DND-41 (cell line): ENCODE measurements around the gene MIB1.

ENCODE experiments used
- ATAC-seq: fragments of 200-7000 bp; cut with Tn5 transposase; 3 replicates; pipeline ENCODE4 v1.9.1; 2021; ENCODE audit warnings: low read depth; ENCODE audit not compliant: insufficient read depth
- DNase-seq: peaks from one replicate; pipeline ENCODE4 v3.0.0-alpha.2; 2020
- H2AFZ ChIP-seq: 2 replicates; pipeline ENCODE4 v1.6.0; 2012; ENCODE audit warnings: low read depth, low read length
- H3K27ac ChIP-seq: 2 replicates; pipeline ENCODE4 v1.5.1; 2012; ENCODE audit warnings: low read length, inconsistent platforms
- H3K27me3 ChIP-seq: fragments of 200-600 bp; sonication (generic); 2 replicates; pipeline ENCODE4 v1.6.0; 2012; ENCODE audit warnings: low read length, mild to moderate bottlenecking, inconsistent platforms; ENCODE audit not compliant: insufficient read depth, poor library complexity
- H3K36me3 ChIP-seq: 2 replicates; pipeline ENCODE4 v1.5.1; 2012; ENCODE audit warnings: low read length, inconsistent platforms; ENCODE audit not compliant: insufficient read depth
- H3K4me1 ChIP-seq: 2 replicates; pipeline ENCODE4 v1.5.1; 2012; ENCODE audit warnings: mild to moderate bottlenecking, low read length; ENCODE audit not compliant: insufficient read depth
- H3K4me2 ChIP-seq: 2 replicates; pipeline ENCODE4 v1.6.0; 2012; ENCODE audit warnings: mild to moderate bottlenecking, moderate library complexity, low read length, inconsistent platforms; ENCODE audit not compliant: insufficient read depth
- H3K4me3 ChIP-seq, 2 experiments: fragments of 200-600 bp in 1 of 2; shearing (Covaris generic) in 1 of 2; 2 replicates each; pipeline ENCODE4 v1.5.1; 2012 to 2016; ENCODE audit warnings: inconsistent platforms in 2 of 2, low read length in 2 of 2, mild to moderate bottlenecking in 2 of 2, low read depth in 1 of 2, moderate library complexity in 1 of 2
- H3K79me2 ChIP-seq: 2 replicates; pipeline ENCODE4 v1.6.0; 2012; ENCODE audit warnings: low read length, inconsistent platforms; ENCODE audit not compliant: insufficient read depth
- H3K9ac ChIP-seq: 2 replicates; pipeline ENCODE4 v1.6.0; 2012; ENCODE audit warnings: low read depth, mild to moderate bottlenecking, inconsistent platforms, low read length, moderate library complexity
- H3K9me3 ChIP-seq: 2 replicates; pipeline ENCODE4 v1.5.1; 2012; ENCODE audit warnings: low read length, moderate library complexity, mild to moderate bottlenecking, inconsistent platforms; ENCODE audit not compliant: insufficient read depth, severe bottlenecking
- H4K20me1 ChIP-seq: 2 replicates; pipeline ENCODE4 v1.6.0; 2012; ENCODE audit warnings: low read length; ENCODE audit not compliant: insufficient read depth
- CTCF ChIP-seq: IDR thresholded peaks from 2 replicates; pipeline ENCODE4 v1.5.1; 2012; ENCODE audit warnings: borderline replicate concordance, low read length, moderate library complexity, mild to moderate bottlenecking; ENCODE audit not compliant: poor library complexity, severe bottlenecking; ENCODE audit errors: extremely low read depth
- EZH2 ChIP-seq: IDR thresholded peaks from 3 replicates; pipeline ENCODE4 v1.6.1; 2012; ENCODE audit warnings: borderline replicate concordance, low read depth, mild to moderate bottlenecking, moderate library complexity, low read length, inconsistent platforms; ENCODE audit not compliant: severe bottlenecking

The MIB1 gene

GRCh38 chr18:21701621-21702020 is 39.0 kb upstream of the MIB1 start:
- Histone ChIP-seq H3K36me3 (peaks cover 50% of the 10 kb centered on the region), H3K9me3 (no peaks in the 10 kb centered on the region), H3K4me1 (peaks cover 35% of the 10 kb centered on the region), H2AFZ (no peak overlapping the region), H3K4me3 (no peak overlapping the region), H3K4me2 (peak overlapping the region; percentile 81; the same call in 1 of the 2 replicates), H3K27ac (no peak overlapping the region), H4K20me1 (no peaks in the 10 kb centered on the region; the same call in 1 of the 2 replicates), H3K79me2 (peaks cover 47% of the 10 kb centered on the region), H3K27me3 (no peaks in the 10 kb centered on the region), H3K9ac (no peak overlapping the region)
- TF ChIP-seq EZH2, result no peak
- no peak for TF ChIP-seq CTCF
- no peak for DNase-seq
- ATAC-seq, result no peak

- H3K4me1 ChIP-seq, result peaks cover 35% of the 10 kb centered on the region
- H3K4me2 ChIP-seq, result peak overlapping the region; percentile 81
- H4K20me1 ChIP-seq, result no peaks in the 10 kb centered on the region; the same call in 1 of the 2 replicates
- no peak for DNase-seq
- peaks cover 47% of the 10 kb centered on the region for H3K79me2 ChIP-seq
- H3K4me3 ChIP-seq, result peak overlapping the region; percentile 51 to 69; a peak in 2 of 4 replicates
- H3K36me3 ChIP-seq, result peaks cover 44% of the 10 kb centered on the region
- TF ChIP-seq EZH2, result no peak
- no peak for TF ChIP-seq CTCF
- ATAC-seq, result no peak
- no peaks in the 10 kb centered on the region for H3K9me3 ChIP-seq
- no peak overlapping the region; the same call in 1 of the 2 replicates for H3K27ac ChIP-seq
- no peak overlapping the region for H2AFZ ChIP-seq
- H3K9ac ChIP-seq, result peak overlapping the region; percentile 97; the same call in 1 of the 2 replicates
- no peaks in the 10 kb centered on the region for H3K27me3 ChIP-seq
Measured at GRCh38 chr18:21702602-21703001, 38.0 kb upstream of the MIB1 start.

GRCh38 chr18:21703241-21703820 is 37.3 kb upstream of the MIB1 start:
- Histone ChIP-seq H3K4me1 (peaks cover 35% of the 10 kb centered on the region), H3K4me3 (peak overlapping the region; percentile 51 to 69), H3K9ac (peak overlapping the region; percentile 97), H3K36me3 (peaks cover 38% of the 10 kb centered on the region), H3K4me2 (peak overlapping the region; percentile 81), H3K27ac (peak overlapping the region; percentile 81), H2AFZ (peak overlapping the region; percentile 82), H3K9me3 (no peaks in the 10 kb centered on the region), H4K20me1 (no peaks in the 10 kb centered on the region; the same call in 1 of the 2 replicates), H3K79me2 (peaks cover 47% of the 10 kb centered on the region), H3K27me3 (no peaks in the 10 kb centered on the region)
- TF ChIP-seq EZH2 (no peak), CTCF (no peak)
- peak; percentile 38 for DNase-seq
- ATAC-seq, result no peak
